SU-DHL-6 (cell line): ENCODE data around the gene SACM1L.

Source experiments
- H2AFZ ChIP-seq: fragments of 200-600 bp; sonication (generic); 2 replicates; pipeline ENCODE4 v1.6.1; 2014; ENCODE audit warnings: low read depth, mild to moderate bottlenecking, moderate library complexity, mixed read lengths, antibody characterized with exemption, low read length; ENCODE audit not compliant: severe bottlenecking
- H3F3A ChIP-seq: fragments of 200-600 bp; shearing (Covaris generic); 2 replicates; pipeline ENCODE4 v1.6.0; 2016; ENCODE audit warnings: antibody characterized with exemption, mild to moderate bottlenecking; ENCODE audit not compliant: insufficient read depth
- H3K27ac ChIP-seq: fragments of 200-600 bp; sonication (generic); 2 replicates; pipeline ENCODE4 v1.5.1; 2016; ENCODE audit warnings: low read depth, mild to moderate bottlenecking, low read length, moderate library complexity, mixed read lengths
- H3K27me3 ChIP-seq: fragments of 200-600 bp; sonication (generic), shearing (Covaris generic); 2 replicates; pipeline ENCODE4 v1.6.0; 2014; ENCODE audit warnings: mild to moderate bottlenecking, low read length
- H3K36me3 ChIP-seq: fragments of 200-600 bp; sonication (generic); 2 replicates; pipeline ENCODE4 v1.6.1; 2014; ENCODE audit warnings: mild to moderate bottlenecking, low read length, mixed read lengths
- H3K4me2 ChIP-seq: fragments of 300-600, 200-600 bp; shearing (Covaris generic), sonication (generic); 2 replicates; pipeline ENCODE4 v1.6.0; 2014; ENCODE audit warnings: low read length, low read depth, mild to moderate bottlenecking; ENCODE audit not compliant: poor library complexity, severe bottlenecking
- H3K4me3 ChIP-seq: fragments of 200-600 bp; sonication (generic); 2 replicates; pipeline ENCODE4 v1.5.1; 2014; ENCODE audit warnings: antibody characterized with exemption, low read length, mild to moderate bottlenecking, mixed read lengths; ENCODE audit not compliant: insufficient read depth, poor library complexity, severe bottlenecking
- H3K79me2 ChIP-seq: fragments of 200-600 bp; sonication (generic); 2 replicates; pipeline ENCODE4 v1.6.1; 2014; ENCODE audit warnings: mild to moderate bottlenecking, low read length, moderate library complexity; ENCODE audit not compliant: insufficient read depth
- H3K9ac ChIP-seq: fragments of 200-600 bp; sonication (generic); 2 replicates; pipeline ENCODE4 v1.7.0; 2014; ENCODE audit warnings: mild to moderate bottlenecking, low read length
- H3K9me2 ChIP-seq: fragments of 200-600 bp; sonication (generic); replicated peaks from 2 replicates; pipeline ENCODE4 v1.6.1; 2014; ENCODE audit warnings: low read length; ENCODE audit not compliant: insufficient read depth
- H3K9me3 ChIP-seq: fragments of 200-600 bp; sonication (generic); 2 replicates; pipeline ENCODE4 v1.6.1; 2014; ENCODE audit warnings: low read length, mixed read lengths; ENCODE audit not compliant: insufficient read depth
- H4K20me1 ChIP-seq: fragments of 200-600 bp; sonication (generic); 2 replicates; pipeline ENCODE4 v1.6.1; 2014; ENCODE audit warnings: low read depth, mild to moderate bottlenecking, antibody characterized with exemption, low read length, moderate library complexity, mixed read lengths
- EZH2phosphoT487 ChIP-seq: fragments of 200-600 bp; sonication (generic), shearing (Covaris generic); conservative IDR thresholded peaks from 2 replicates; pipeline ENCODE4 v1.6.1; 2018; ENCODE audit warnings: mild to moderate bottlenecking, antibody characterized with exemption, low read length, moderate library complexity, mixed read lengths
- TF ChIP-seq, protein P1 (sequence below): fragments of 200-600 bp; sonication (generic); IDR thresholded peaks from one replicate; pipeline ENCODE4 v1.5.1; 2017; ENCODE audit warnings: antibody characterized with exemption, mild to moderate bottlenecking, low read length, moderate library complexity; ENCODE audit not compliant: insufficient read depth, poor library complexity, severe bottlenecking

Gene SACM1L

DNA sequence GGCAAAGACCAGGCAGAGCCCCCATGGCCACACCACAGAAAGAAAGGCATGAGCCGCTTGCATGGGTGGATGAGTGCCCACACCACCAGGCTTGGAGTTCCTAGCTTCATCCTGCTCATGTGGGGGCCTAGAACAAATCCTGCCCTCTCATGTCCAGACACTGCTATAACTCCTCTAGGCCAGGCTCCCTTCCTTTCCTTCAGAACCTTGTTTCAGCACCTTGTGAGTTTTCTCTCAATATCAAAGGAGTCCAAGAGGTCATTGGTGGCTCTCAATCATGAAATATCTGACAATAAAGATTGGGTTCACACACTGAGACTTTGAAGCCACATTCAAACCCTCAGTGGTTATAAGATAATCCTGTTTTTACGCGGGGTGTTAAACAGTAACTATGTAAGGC, 94.5 kb downstream of the SACM1L start:
- Histone ChIP-seq H3K9me3 (no peaks in the 10 kb centered on the region), H3K36me3 (no peaks in the 10 kb centered on the region), H3K4me2 (no peak overlapping the region), H2AFZ (no peak overlapping the region), H3K4me3 (no peak overlapping the region), H4K20me1 (no peaks in the 10 kb centered on the region), H3K79me2 (no peaks in the 10 kb centered on the region), H3K9ac (no peak overlapping the region), H3K27me3 (no peaks in the 10 kb centered on the region), H3F3A (no peaks in the 10 kb centered on the region), H3K9me2 (no peaks in the 10 kb centered on the region), H3K27ac (no peak overlapping the region)
- no peak for TF ChIP-seq EZH2phosphoT487
- TF ChIP-seq, protein P1, sequence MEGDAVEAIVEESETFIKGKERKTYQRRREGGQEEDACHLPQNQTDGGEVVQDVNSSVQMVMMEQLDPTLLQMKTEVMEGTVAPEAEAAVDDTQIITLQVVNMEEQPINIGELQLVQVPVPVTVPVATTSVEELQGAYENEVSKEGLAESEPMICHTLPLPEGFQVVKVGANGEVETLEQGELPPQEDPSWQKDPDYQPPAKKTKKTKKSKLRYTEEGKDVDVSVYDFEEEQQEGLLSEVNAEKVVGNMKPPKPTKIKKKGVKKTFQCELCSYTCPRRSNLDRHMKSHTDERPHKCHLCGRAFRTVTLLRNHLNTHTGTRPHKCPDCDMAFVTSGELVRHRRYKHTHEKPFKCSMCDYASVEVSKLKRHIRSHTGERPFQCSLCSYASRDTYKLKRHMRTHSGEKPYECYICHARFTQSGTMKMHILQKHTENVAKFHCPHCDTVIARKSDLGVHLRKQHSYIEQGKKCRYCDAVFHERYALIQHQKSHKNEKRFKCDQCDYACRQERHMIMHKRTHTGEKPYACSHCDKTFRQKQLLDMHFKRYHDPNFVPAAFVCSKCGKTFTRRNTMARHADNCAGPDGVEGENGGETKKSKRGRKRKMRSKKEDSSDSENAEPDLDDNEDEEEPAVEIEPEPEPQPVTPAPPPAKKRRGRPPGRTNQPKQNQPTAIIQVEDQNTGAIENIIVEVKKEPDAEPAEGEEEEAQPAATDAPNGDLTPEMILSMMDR: no peak

DNA sequence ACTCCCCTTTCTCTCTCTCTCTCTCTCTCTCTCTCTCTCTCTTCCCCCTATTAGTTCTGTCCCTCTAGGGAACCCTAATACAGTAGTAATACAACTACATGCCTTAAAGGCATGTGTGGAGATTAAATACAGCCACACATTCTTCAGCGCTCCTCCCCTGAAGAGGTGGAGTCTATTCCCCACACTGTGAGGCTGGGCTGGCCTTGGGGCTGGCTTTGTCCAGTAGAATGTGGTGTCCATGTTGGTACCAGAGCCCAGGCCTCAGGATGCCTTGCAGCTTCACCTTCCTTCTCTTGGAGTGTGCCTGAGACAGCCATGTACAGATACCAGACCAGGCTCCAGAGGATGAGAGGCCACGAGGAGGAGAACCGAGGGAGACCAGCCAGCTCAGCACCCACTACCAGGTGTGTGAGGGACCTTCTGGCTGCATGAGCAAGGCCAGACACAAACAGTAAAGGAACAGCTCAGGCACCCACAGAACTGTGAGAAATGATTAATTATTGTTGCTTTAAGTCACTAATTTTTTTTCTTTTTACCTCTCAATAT, 96.5 kb downstream of the SACM1L start:
- no peaks in the 10 kb centered on the region for H3F3A ChIP-seq
- no peaks in the 10 kb centered on the region for H3K9me2 ChIP-seq
- H3K4me2 ChIP-seq: no peak overlapping the region
- no peaks in the 10 kb centered on the region for H3K79me2 ChIP-seq
- no peak overlapping the region for H3K4me3 ChIP-seq
- H2AFZ ChIP-seq: no peak overlapping the region
- H3K9me3 ChIP-seq: no peaks in the 10 kb centered on the region
- H4K20me1 ChIP-seq: no peaks in the 10 kb centered on the region
- no peak overlapping the region for H3K9ac ChIP-seq
- TF ChIP-seq EZH2phosphoT487: no peak
- TF ChIP-seq, protein P1: no peak
- no peaks in the 10 kb centered on the region for H3K36me3 ChIP-seq
- no peaks in the 10 kb centered on the region for H3K27me3 ChIP-seq
- no peak overlapping the region for H3K27ac ChIP-seq

DNA sequence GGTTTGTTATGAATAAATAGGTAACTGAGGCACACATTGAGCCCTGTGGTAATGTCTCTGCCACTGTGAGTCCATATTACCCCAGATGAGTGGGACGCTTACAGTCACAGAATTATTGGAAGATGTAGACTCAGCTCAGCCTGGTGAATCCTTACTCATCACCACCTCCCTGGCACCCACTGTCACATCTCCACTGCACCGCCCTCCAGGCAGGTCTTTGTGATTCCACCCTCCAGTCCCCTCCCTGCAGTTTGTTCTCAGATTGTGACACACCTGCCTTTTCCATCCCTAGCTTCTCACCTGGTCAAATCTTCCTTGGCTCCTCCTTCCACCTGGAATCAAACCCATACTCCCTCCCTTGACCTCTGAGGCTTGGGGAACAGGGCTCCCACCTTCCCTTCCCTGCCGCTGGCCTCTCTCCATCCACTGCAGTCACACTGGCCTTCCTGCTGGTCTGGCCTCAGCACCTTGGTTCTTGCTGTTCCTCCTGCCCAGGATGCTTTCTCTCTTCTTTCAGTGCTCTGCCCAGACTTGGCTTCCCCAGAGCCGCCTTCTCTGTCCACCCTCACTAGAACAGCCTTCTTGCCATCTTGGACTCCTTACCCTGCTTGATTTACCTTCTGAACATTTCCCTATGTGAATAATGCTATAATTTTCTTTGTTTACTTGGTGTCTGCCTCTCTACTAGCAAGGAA, 97.8 kb downstream of the SACM1L start:
- no peak overlapping the region for H3K4me3 ChIP-seq
- H3K27ac ChIP-seq: no peak overlapping the region
- H3K27me3 ChIP-seq: no peaks in the 10 kb centered on the region
- no peaks in the 10 kb centered on the region for H3K79me2 ChIP-seq
- no peaks in the 10 kb centered on the region for H3K9me2 ChIP-seq
- no peak overlapping the region for H2AFZ ChIP-seq
- H3K36me3 ChIP-seq: no peaks in the 10 kb centered on the region
- no peak overlapping the region for H3K9ac ChIP-seq
- H4K20me1 ChIP-seq: no peaks in the 10 kb centered on the region
- TF ChIP-seq, protein P1: no peak
- no peak for TF ChIP-seq EZH2phosphoT487
- no peaks in the 10 kb centered on the region for H3K9me3 ChIP-seq
- H3F3A ChIP-seq: no peaks in the 10 kb centered on the region
- H3K4me2 ChIP-seq: no peak overlapping the region
